ENCODE data around the gene TTI1. TPM values are rescaled to one million over a fixed set of nuclear protein-coding genes. Genes with fewer than 3 reads are reported as not detected.

The TTI1 gene
- polyA plus RNA-seq, 1 of the 3 experiments (the other 2 are of a cell fraction), result 15.6 TPM

DNA sequence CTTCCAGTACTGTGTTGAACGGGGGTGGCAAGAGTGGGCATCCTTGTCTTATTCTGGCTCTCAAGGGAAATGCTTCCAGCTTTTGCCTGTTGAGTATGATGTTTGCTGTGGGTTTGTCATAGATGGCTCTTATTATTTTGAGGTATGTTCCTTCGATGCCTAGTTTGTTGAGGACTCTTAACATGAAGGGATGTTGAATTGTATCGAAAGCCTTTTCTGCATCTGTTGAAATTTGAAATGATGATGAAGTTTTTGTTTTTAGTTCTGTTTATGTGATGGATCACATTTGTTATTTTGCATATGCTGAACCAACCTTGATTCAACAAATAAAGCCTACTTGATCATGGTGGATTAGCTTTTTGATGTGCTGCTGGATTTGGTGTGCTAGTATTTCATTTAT, 48.3 kb upstream of the TTI1 start:
- WGBS (ENCODE audit: low lambda C conversion rate), result 98% methylated on average over 3 of the region's 3 CpGs
- Histone ChIP-seq H3K9me3 (no peaks in the 10 kb centered on the region), H3K9me2 (no peaks in the 10 kb centered on the region), H3K27ac (ENCODE audit: low read depth in 2 of 2, low read length in 1 of 2) (no peak overlapping the region), H3K4me1 (ENCODE audit: control insufficient read depth in 1 of 2, insufficient read depth in 2 of 2, low read depth in 1 of 2, low read length in 1 of 2) (peaks cover 10 to 13% of the 10 kb centered on the region in 2 experiments; a peak in 2 of 4 replicates), H3K36me3 (replicated peaks in 1 of 2; ENCODE audit: control insufficient read depth in 1 of 2, insufficient read depth in 2 of 2, low read length in 1 of 2) (peaks cover 8 to 64% of the 10 kb centered on the region in 2 experiments), H3K79me2 (ENCODE audit: insufficient read depth) (peaks cover 38% of the 10 kb centered on the region), H3K4me2 (no peak overlapping the region), H4K20me1 (ENCODE audit: insufficient read depth) (no peaks in the 10 kb centered on the region), H3K9ac (no peak overlapping the region), H3K4me3 (ENCODE audit: low read depth in 2 of 2, low read length in 1 of 2) (no peak overlapping the region), H2AFZ (ENCODE audit: low read depth) (no peak overlapping the region), H3K27me3 (ENCODE audit: insufficient read depth) (no peaks in the 10 kb centered on the region), H3F3A (replicated peaks; ENCODE audit: insufficient read depth) (peaks cover 8% of the 10 kb centered on the region)
- TF ChIP-seq RAD21 (IDR thresholded peaks at IDR 0.05; ENCODE audit: low read length), result no peak
- TF ChIP-seq FOXJ3 (CRISPR knock-in tag; IDR thresholded peaks at IDR 0.05), result no peak
- no peak for TF ChIP-seq TCF12 (IDR thresholded peaks at IDR 0.05)
- no peak for TF ChIP-seq TAF1 (IDR thresholded peaks at IDR 0.05; ENCODE audit: borderline replicate concordance, low read depth, low read length)
- TF ChIP-seq POLR2AphosphoS5 (IDR thresholded peaks at IDR 0.05; ENCODE audit: low read depth, low read length), result no peak
- no peak for TF ChIP-seq REST (IDR thresholded peaks at IDR 0.05; ENCODE audit: low read depth, low read length)
- no peak for TF ChIP-seq RXRA (IDR thresholded peaks at IDR 0.05; ENCODE audit: borderline replicate concordance, low read depth)
- TF ChIP-seq GATA2 (CRISPR knock-in tag; IDR thresholded peaks at IDR 0.05), result no peak
- no peak for TF ChIP-seq IRF3 (IDR thresholded peaks at IDR 0.05; ENCODE audit: low read depth, low read length)
- no peak for TF ChIP-seq NFIC (IDR thresholded peaks at IDR 0.05; ENCODE audit: borderline replicate concordance)
- TF ChIP-seq, protein P1, sequence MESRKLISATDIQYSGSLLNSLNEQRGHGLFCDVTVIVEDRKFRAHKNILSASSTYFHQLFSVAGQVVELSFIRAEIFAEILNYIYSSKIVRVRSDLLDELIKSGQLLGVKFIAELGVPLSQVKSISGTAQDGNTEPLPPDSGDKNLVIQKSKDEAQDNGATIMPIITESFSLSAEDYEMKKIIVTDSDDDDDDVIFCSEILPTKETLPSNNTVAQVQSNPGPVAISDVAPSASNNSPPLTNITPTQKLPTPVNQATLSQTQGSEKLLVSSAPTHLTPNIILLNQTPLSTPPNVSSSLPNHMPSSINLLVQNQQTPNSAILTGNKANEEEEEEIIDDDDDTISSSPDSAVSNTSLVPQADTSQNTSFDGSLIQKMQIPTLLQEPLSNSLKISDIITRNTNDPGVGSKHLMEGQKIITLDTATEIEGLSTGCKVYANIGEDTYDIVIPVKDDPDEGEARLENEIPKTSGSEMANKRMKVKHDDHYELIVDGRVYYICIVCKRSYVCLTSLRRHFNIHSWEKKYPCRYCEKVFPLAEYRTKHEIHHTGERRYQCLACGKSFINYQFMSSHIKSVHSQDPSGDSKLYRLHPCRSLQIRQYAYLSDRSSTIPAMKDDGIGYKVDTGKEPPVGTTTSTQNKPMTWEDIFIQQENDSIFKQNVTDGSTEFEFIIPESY (IDR thresholded peaks at IDR 0.05; ENCODE audit: borderline replicate concordance, low read depth), result no peak
- TF ChIP-seq, protein P2, sequence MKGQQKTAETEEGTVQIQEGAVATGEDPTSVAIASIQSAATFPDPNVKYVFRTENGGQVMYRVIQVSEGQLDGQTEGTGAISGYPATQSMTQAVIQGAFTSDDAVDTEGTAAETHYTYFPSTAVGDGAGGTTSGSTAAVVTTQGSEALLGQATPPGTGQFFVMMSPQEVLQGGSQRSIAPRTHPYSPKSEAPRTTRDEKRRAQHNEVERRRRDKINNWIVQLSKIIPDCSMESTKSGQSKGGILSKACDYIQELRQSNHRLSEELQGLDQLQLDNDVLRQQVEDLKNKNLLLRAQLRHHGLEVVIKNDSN (IDR thresholded peaks at IDR 0.05; ENCODE audit: borderline replicate concordance, low read depth), result no peak
- TF ChIP-seq SMC3 (IDR thresholded peaks at IDR 0.05; ENCODE audit: low read depth, low read length), result no peak
- TF ChIP-seq TEAD4 (IDR thresholded peaks at IDR 0.05; ENCODE audit: borderline replicate concordance, insufficient read depth), result no peak
- TF ChIP-seq CHD2 (IDR thresholded peaks at IDR 0.05; ENCODE audit: low read length, partially characterized antibody), result no peak
- TF ChIP-seq, protein P3, sequence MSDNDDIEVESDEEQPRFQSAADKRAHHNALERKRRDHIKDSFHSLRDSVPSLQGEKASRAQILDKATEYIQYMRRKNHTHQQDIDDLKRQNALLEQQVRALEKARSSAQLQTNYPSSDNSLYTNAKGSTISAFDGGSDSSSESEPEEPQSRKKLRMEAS (IDR thresholded peaks at IDR 0.05; ENCODE audit: low read depth), result no peak
- TF ChIP-seq FOXM1 (IDR thresholded peaks at IDR 0.05; ENCODE audit: low read depth), result no peak
- TF ChIP-seq MXI1 (IDR thresholded peaks at IDR 0.05; ENCODE audit: low read depth, low read length), result no peak
- no peak for TF ChIP-seq NRF1 (IDR thresholded peaks at IDR 0.05; ENCODE audit: low read depth, low read length)
- CTCF ChIA-PET, result interaction anchor here (1.1 to 2.9 kb wide), 4 partner anchors 8 to 83 kb away, joined by 3 to 8 read pairs (median 4); no protein-coding TSS in a partner anchor
- POLR2A ChIA-PET, result no interaction called here
- no peak for DNase-seq
